Thyroid gland (tissue), 4 donors: Measurements from ENCODE around the gene RPS8.

Experiments used
- POLR2A ChIP-seq, 2 donors: fragments of 450-650 bp; IDR thresholded peaks; one replicate each; pipeline ENCODE4 v1.6.1; 2017; ENCODE audit warnings: antibody characterized with exemption in 2 of 2, mild to moderate bottlenecking in 2 of 2, moderate library complexity in 1 of 2
- TF ChIP-seq, protein P1 (sequence below), 6 experiments: fragments of 200-600 bp in 3 of 6; fragments of 450-650 bp in 3 of 6; sonication (generic) in 3 of 6; IDR thresholded peaks; one replicate each; pipeline ENCODE4 v1.5.1; 2016 to 2019; ENCODE audit warnings: antibody characterized with exemption in 6 of 6, mild to moderate bottlenecking in 2 of 6, inconsistent platforms in 1 of 6, moderate library complexity in 1 of 6

- TF ChIP-seq, protein P1, sequence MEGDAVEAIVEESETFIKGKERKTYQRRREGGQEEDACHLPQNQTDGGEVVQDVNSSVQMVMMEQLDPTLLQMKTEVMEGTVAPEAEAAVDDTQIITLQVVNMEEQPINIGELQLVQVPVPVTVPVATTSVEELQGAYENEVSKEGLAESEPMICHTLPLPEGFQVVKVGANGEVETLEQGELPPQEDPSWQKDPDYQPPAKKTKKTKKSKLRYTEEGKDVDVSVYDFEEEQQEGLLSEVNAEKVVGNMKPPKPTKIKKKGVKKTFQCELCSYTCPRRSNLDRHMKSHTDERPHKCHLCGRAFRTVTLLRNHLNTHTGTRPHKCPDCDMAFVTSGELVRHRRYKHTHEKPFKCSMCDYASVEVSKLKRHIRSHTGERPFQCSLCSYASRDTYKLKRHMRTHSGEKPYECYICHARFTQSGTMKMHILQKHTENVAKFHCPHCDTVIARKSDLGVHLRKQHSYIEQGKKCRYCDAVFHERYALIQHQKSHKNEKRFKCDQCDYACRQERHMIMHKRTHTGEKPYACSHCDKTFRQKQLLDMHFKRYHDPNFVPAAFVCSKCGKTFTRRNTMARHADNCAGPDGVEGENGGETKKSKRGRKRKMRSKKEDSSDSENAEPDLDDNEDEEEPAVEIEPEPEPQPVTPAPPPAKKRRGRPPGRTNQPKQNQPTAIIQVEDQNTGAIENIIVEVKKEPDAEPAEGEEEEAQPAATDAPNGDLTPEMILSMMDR (IDR thresholded peaks at IDR 0.05), result peak in 1 of 6 experiments; percentile 17
- peak in 1 of 2 donors; percentile 80 for TF ChIP-seq POLR2A (IDR thresholded peaks at IDR 0.05)
Measured at GRCh38 chr1:44819608-44820327, 44.4 kb downstream of the RPS8 start.
